Measurements from ENCODE around the gene VTCN1. TPM values are rescaled to one million over a fixed set of nuclear protein-coding genes. Genes with fewer than 3 reads are reported as not detected.

VTCN1 gene
- total and polyA plus RNA-seq, 9 donors, result 0.05 to 17.6 (median 0.83) TPM; not detected in 2

GRCh38 chr1:117231312-117231711, 20.6 kb upstream of the VTCN1 start:
- Histone ChIP-seq H3K9me3 (no peaks in the 10 kb centered on the region), H3K27ac (no peak overlapping the region), H3K4me1 (ENCODE audit: insufficient read depth) (no peaks in the 10 kb centered on the region), H3K27me3 (no peaks in the 10 kb centered on the region), H3K4me3 (no peak overlapping the region), H3K36me3 (no peaks in the 10 kb centered on the region)
- intact Hi-C loops (cut with DNase I), result no loop called here
- TF ChIP-seq CTCF (IDR thresholded peaks at IDR 0.05), result no peak
- no peak for TF ChIP-seq EP300 (IDR thresholded peaks at IDR 0.05)
- no peak for TF ChIP-seq POLR2A (IDR thresholded peaks at IDR 0.05)
- DNase-seq, result no peak
- 44 to 47% (median 45%) methylated on average over 2 of the region's 2 CpGs for WGBS, 3 donors

GRCh38 chr1:117229217-117229616, 18.5 kb upstream of the VTCN1 start:
- no peaks in the 10 kb centered on the region for H3K36me3 ChIP-seq
- intact Hi-C loops (cut with DNase I), result no loop called here
- TF ChIP-seq CTCF (IDR thresholded peaks at IDR 0.05) (no peak), EP300 (IDR thresholded peaks at IDR 0.05) (no peak), POLR2A (IDR thresholded peaks at IDR 0.05) (no peak)
- DNase-seq, result no peak
- 67 to 82% (median 71%) methylated on average over 3 of the region's 3 CpGs for WGBS, 3 donors
- H3K4me1 ChIP-seq (ENCODE audit: insufficient read depth), result no peaks in the 10 kb centered on the region
- H3K27ac ChIP-seq, result no peak overlapping the region
- H3K4me3 ChIP-seq, result no peak overlapping the region
- no peaks in the 10 kb centered on the region for H3K9me3 ChIP-seq
- H3K27me3 ChIP-seq, result no peaks in the 10 kb centered on the region

GRCh38 chr1:117225931-117226330, 15.2 kb upstream of the VTCN1 start:
- no peak for DNase-seq
- no peaks in the 10 kb centered on the region for H3K36me3 ChIP-seq
- WGBS, 3 donors, result 75 to 85% (median 78%) methylated on average over 4 of the region's 4 CpGs
- no peaks in the 10 kb centered on the region for H3K9me3 ChIP-seq
- no peak overlapping the region for H3K4me3 ChIP-seq
- intact Hi-C loops (cut with DNase I), result no loop called here
- H3K4me1 ChIP-seq (ENCODE audit: insufficient read depth), result no peaks in the 10 kb centered on the region
- H3K27ac ChIP-seq, result no peak overlapping the region
- H3K27me3 ChIP-seq, result no peaks in the 10 kb centered on the region
- TF ChIP-seq POLR2A (IDR thresholded peaks at IDR 0.05) (no peak), CTCF (IDR thresholded peaks at IDR 0.05) (no peak), EP300 (IDR thresholded peaks at IDR 0.05) (no peak)

DNA sequence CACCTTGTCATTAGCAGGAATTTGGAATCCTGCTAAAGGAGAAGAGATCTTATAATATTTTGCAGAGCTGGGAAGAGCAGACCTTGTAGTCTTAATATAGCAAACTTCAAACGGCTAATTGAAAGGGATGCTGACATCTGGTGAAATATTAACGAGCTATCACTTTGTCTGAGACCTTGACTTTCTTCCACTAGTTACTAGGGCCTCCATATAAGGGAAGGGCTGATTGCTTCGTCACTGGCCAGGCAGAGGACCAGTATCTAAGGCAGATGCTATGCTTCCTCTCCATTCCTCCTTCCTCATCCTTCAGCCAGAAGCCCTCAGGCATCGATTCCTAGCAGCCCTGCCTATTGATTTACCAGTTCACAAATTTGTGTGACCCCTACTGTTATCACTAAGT, 6.0 kb upstream of the VTCN1 start:
- Histone ChIP-seq H3K36me3 (no peaks in the 10 kb centered on the region), H3K9me3 (no peaks in the 10 kb centered on the region), H3K4me1 (ENCODE audit: insufficient read depth) (no peaks in the 10 kb centered on the region), H3K27ac (no peak overlapping the region), H3K27me3 (no peaks in the 10 kb centered on the region), H3K4me3 (no peak overlapping the region)
- no peak for DNase-seq
- WGBS, 3 donors, result 8 to 28% (median 8%) methylated on average over 4 of the region's 4 CpGs
- intact Hi-C loops (cut with DNase I), result no loop called here
- TF ChIP-seq POLR2A (IDR thresholded peaks at IDR 0.05) (no peak), EP300 (IDR thresholded peaks at IDR 0.05) (no peak), CTCF (IDR thresholded peaks at IDR 0.05) (no peak)

Measured in ovary (tissue), 9 donors.